ENCODE data around the gene CPXM1.
"Not testable (repeated sequence)": the region's sequence is repeated elsewhere in the genome, so short reads cannot be mapped to it uniquely, and the experiment has no call there.

The CPXM1 gene

DNA sequence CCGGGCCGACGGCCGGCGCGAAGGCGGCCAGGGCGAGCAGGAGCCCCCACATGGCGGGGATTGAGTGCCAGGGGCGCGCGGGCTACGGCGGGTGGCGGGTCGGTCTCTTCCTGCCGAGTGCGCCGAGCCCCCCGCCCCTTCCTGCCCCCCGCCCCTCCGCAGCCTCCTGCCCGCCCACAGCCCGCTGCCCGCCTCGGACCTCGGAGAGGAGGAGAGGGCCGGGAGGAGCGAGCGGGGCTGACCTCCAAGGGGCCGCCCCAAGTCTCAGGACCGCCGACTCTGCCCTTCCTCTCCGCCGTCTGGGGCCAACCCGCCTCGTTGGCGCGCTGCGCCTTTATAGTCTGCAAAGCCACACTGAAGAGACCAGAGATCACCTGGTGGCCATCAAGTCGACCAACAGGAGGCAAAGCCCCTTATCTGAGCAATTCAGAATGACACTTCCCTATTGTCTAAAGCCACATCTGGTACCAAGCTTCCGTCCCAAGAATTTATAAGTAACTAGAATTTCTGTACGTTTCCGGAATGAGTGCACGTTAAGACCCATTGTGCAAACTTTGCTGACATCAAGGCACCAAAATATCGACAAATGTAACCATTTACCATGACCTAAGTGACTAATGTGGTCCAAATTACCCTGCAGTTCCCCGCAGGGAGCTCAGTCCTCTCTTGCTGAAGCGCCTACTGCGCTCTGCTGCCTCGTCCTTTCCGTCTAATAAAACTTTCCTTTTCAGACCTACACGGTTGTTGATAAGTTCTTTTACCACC, at the start of gene CPXM1:
Gene CPXM1, minus strand, starts transcription at position 107 of the 765 bp plus-strand sequence. Its CDS starts 55 bp downstream, at position 52.
- DNase-seq: peak; percentile 82

DNA sequence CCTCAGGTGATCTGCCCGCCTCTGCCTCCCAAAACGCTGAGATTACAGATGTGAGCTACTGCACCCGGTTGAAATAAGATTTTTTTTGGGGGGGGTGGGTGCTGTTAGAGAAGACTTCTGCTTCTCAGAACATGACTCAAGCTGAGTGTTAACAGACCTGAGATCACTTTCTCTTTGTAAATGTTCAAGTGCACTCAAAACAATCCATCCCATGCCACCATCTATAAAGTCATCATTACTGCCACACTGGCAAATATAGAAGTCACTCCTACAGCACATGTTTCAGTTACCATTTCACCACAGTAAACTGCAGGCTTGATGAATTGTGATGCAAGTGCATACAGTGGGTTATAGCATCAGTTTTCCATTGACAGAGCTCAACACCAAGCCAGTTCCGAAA, 49.1 kb upstream of the CPXM1 start:
- no peak for DNase-seq

DNA sequence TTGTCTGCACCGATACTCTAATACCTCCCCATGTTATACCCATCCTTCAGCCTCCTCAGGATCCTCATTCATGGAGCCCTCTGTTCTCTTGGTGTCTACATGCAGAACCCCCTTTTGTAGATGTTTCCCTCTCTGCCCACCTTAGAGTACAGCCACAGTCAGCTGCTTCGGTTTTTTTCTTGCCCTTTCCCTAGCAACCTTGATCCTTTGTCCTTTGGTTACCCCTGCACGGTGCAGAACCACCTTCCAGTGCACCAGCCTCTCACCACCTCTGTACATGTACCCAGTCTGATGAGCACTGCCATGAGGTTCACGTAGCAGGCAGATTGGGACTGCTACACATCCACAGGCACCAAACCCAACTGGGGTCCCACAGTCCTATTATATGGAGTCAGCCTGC, 47.4 kb upstream of the CPXM1 start:
- DNase-seq: no peak

DNA sequence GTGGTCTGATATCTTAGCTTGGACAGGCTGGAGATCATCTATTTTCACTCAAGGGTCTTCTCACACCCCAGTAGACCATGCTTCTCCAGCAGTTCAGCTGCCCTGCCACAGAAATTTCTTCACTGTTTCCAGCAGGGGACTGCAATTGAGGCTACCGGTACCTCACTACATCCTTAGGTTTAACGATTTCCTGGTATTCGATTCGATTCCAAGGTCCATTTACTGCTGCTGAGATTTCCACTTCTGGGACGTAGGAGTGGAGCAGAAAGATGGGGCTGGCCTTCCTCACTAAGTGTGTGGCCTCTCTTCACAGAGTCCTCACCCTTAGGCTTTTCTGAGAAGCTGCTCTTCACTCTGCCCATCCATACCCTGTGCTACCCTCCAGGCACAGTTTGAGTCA, 46.3 kb upstream of the CPXM1 start:
- DNase-seq: no peak

DNA sequence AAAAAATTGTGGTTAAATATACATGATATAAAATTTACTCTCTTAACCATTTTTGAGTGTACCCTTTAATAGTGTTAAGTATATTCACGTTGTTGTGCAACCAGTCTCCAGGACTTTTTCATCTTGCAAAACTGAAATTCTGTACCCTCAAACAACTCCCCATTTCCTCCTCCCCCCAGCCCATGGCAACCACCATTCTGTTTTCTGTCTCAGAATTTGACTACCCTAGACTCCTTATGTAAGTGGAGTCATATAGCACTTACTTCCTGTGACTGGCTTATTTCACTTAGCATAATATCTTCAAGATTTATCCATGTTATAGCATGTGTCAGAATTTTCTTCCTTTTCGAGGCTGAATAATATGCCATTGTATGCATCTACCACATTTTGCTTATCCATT, 45.2 kb upstream of the CPXM1 start:
- DNase-seq: no peak

DNA sequence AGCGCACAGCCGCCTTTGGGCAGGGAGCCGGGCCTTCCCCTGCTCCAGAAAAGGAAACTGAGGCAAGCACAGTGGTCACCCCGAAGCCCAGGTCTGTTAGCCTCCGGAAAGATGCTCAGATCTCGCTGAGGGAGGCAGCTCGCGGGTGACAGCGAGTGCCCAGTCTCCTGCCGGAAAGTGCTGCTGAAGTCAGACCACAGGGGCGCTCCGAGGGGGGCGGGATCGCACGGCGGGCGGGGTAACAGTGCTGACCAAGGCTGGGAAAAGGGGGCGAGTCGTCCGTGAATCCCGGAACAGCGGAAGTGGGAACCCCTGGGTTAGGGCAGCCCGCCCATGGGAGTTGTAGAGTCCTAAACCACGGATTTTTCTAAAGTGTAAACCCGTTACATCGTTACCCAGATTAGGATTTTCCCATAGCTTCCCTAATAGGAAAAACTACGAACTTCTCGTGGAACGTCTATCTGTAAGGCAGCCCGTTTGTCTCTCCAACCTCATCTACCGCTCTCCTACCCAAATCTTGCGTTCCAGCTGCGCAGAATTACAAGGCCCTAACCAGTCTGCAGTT, 40.6 kb upstream of the CPXM1 start:
- peak; percentile 87 for DNase-seq

DNA sequence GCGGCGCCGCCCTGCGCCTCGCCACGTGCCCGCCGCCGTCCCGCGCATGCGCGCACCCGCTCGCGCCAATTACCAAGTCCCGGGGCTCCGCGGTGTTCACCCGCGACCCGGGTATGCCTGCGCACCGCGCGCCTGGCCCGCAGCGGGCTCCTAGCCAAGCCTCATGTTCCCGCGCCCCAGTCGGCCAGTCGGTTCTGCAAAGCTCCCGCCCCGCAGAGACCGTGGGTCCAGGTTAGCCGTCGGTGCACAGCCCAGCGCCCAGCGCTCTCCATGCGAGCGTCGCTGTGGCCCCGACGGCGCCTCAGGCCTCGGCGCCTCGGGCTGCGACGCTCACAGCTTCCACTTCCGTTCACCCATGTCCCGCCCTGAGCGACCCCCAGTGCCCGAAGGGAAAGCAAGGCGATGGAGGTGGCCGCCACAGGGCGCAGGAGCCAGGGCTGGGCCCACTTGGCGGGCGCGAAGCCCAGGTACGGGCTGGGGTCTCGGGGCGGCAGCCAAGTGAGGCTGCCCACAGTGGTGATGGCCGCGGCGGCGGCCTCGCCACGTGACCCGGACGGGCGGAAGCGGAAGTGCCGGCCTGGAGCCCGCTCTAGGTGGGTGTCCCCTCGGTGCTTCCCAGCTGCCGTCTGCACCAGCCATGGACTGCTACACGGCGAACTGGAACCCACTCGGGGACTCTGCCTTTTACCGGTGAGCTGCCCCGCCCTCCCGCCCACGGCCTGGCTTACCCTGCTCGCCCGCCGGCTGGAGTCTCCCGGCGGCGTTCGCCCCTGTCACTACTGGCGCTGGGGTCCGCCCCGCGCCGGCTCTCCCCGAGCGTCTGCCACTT, 39.9 kb upstream of the CPXM1 start, which contains the start of the genes PCED1A and VPS16:
Gene PCED1A, minus strand, starts transcription at position 518 of the 829 bp plus-strand sequence. CDS start 743 bp downstream, outside the sequence.
Gene VPS16, plus strand, starts transcription at position 608 of the 829 bp plus-strand sequence. Its CDS starts 30 bp downstream, at position 638.
- DNase-seq: peak; percentile 94

DNA sequence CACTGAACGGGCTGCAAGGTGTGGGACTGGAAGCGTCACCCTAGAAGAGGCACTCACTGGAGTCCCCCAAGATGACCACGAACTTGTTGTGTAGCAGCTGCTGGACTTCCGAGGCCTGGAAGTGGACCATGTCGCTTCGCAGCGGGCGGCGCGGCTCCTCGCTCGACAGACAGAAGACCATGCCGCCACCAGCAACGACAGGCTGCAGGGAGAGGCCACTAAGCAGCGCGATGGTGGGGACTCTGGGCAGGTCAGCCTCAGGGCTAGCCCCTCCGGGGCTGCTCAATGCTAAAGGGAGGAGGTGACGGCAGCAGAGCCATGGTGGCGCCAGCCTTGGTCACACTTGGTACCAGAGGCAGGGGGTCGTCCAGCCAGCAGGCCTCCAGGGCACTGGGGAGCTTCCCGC, 39.3 kb upstream of the CPXM1 start:
- no peak for DNase-seq

DNA sequence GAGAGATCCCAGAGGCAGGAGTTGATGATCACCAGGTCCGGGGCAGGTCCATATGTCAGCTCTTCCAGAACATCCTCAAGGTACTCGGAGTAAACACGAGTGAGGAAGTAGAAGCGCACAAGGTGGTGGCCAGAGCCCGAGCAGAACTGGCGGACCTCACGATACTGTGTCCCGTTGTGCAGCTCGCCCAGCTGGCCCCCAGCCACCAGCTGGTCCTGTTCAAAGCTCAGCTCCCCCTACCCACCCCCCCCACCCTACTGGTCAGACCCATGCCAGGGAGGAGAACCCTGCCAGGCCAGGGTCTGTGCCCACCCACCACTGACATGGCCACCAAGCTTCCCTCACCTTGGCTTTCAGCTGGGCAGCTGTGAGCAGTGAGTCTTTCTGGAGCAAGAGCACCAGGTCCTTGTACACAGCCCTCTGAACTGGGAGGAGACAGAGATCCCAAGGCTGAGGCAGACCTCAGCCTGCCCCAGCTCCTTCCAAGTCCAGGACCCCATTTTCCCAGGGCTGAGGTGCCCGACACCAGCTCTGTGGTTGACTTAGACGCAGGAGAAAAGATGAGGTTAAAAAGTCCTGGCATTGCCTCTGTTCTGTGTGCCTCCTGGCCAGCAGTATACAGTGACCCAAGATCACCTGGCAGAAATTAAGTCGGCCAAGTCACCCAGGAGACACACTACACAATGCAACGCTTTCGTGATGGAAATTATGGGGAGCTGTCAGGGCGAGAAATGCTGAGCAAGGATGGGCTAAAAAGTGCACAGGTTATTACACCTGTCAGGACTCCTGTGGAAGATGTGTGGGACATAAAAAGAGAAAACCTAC, 38.6 kb upstream of the CPXM1 start:
- no peak for DNase-seq

DNA sequence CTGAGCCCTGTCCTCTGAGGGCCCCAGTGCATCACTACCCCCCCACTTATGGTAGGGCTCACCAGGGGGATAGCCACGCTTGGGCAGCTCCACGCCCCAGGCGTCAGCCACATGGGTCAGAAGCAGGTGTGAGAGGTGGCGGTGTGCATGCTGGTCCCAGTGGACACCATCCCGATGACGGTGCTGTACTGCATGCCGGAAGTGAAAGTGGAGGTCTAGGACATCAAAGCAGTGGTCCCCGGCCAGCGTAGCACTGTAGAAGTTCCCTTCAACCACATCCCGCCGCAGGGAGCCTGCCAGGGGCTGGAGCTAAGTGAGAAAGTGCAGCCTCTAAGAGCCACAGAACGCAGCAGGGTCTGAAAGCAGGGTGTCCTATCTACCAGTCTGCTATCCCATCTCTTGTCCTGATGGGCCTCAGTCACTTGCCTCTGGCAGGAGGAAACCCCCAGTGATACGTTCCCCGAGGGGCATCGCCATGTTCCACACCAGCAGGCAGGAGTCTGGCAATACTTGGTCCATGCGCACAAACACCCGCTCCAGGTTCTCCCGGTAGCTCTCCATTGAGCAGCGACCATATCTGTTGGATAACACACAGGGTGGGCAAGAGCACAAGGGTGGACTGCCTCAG, 37.9 kb upstream of the CPXM1 start:
- DNase-seq: no peak

DNA sequence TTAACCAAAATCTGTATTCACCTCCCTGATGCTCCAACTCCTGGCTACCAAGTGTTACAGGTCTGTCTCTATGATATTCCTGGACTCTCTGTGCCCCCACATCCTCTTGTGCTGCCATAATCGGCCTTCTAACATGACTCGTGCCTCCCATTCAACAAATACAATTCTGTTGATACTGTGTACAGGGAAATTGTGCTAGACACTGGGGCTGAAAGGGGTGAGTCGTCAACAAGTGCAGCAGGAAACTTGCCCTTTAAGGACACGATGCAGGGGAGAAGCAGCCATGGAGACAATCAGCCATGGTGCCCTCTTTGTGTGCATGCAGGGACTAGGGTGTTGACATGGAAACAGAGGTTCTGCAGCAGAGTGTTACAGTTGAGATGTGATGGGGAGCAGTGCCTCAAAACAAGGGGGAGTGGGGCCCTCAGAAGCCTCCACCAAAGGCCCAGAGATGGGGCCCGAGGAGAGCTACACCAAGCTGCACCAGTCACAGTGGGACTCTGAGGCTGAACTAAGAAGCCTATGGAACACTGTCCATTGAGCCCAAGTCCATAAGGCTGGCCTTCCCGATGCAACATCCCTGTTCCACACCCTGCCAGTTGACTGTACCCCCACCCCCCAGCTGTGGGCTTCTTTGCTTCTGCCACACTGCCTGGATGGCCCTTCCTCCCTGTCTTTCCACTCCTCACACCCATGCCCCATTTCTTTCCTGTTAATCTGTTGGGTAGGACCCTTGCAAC, 37.0 kb upstream of the CPXM1 start:
- DNase-seq: no peak

DNA sequence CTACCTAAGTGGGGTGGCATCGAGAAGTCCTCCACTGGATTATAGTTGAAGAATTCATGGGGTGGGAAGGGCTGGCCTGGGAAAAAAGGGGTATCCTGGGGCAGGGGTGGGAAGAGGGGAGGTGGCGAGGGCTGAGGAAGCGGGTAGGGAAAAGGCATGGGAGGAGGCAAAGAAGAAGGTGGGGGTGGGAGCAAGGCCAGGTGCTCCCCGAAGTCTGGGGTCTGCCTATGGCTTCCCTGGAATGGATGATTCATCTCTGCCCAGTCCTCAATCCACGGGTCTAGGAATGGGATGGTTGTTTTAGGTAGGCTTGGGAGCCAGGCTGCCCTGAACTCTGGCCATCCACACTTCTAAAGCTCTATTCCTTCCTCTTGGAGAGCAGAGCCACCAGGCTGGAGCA, 35.6 kb upstream of the CPXM1 start:
- DNase-seq: no peak

DNA sequence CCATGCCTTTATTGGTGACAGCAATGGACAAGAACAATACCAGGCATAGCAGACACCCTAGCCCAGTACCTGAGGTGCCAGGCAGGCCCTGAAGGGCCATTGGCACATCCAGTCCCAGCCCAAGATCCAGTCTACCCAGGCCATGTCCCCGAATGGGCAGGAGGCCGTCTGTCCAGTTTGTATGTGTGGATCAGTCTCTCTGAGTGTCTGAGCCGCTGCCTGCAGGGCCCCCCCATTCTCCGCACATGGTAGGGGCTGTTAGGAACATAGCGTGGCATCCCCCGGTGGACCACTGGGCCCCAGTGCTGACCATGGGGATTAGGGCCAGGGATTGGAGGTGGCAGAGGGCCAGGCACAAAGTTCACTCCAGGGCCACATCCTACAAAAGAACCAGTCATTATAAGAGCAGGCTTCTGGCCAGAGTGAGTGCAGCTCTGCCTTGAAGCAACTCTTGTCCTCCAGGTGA, 34.9 kb upstream of the CPXM1 start:
- no peak for DNase-seq

DNA sequence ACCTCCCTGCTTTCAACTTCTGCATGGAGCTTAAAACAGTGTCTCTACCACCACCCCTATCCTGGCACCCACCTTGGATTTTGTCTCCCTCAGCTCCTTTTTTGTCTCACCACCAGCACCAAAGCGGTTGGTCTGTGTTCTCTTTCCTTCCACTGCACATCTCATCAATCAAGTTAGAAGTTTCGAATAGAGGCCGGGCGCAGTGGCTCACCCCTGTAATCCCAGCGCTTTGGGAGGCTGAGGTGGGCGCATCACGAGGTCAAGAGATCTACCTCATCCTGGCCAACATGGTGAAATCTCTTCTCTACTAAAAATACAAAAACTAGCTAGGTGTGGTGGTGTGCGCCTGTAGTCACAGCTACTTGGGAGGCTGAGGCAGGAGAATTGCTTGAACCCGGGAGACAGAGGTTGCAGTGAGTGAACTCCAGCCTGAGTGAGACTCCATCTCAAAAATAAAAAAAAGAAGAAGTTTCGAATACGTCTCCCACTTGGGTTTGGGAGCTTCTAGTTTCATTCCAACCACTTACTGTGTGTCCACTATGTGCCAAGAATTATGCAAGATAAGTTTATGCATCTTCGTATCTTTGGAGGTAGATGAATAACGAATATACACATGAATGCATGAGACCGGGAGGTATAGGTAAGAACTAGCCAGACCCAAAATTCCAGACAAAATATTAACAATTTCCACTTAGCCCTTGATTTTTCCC, 34.1 kb upstream of the CPXM1 start:
- no peak for DNase-seq

DNA sequence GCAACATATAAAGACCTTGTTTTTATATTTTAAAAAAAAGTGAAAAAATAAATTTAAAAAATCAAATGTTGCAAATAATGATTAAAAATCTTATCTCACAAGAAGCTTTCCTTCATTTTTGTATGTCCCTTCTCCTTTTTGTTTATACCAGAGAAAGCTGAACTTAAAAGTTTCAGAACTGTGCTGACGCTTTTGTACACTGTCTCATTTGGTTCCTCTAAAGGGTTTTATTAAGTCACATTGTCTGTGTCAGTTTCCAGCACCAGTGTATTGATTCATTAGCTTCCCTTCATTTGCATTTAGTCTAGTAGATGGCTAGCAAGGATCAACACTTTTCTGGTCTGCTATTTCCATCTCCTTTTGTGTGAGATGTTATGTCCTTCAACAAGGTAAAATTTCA, 33.3 kb upstream of the CPXM1 start:
- no peak for DNase-seq

DNA sequence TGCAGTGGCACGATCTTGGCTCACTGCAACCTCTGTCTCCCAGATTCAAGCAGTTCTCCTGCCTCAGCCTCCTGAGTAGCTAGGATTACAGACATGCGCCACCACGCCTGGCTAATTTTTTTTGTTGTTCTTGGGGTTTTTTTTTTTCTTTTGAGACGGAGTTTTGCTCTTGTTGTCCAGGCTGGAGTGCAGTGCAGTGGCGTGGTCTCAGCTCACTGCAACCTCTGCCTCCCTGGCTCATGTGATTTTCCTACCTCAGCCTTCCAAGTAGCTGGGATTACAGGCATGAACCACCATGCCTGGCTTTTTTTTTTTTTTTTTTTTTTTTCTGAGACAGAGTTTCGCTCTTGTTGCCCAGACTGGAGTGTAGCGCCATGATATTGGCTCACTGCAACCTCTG, 30.8 kb upstream of the CPXM1 start:
- not testable (repeated sequence) for DNase-seq

DNA sequence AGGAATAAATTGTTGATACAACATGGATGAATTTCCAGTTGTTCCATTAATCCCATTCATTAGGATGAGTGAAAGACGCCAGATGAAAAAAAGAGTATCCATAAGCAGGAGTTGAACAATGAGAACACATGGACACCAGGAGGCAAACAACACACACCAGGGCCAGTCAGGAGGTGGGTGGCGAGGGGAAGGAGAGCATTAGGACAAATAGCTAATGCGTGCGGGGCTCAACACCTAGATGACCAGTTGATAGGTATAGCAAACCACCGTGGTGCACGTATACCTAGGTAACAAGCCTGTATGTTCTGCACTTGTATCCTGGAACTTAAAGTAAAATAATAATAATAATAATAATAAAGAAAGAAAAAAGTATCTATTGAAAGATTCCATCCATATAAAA, 28.9 kb upstream of the CPXM1 start:
- DNase-seq: no peak

DNA sequence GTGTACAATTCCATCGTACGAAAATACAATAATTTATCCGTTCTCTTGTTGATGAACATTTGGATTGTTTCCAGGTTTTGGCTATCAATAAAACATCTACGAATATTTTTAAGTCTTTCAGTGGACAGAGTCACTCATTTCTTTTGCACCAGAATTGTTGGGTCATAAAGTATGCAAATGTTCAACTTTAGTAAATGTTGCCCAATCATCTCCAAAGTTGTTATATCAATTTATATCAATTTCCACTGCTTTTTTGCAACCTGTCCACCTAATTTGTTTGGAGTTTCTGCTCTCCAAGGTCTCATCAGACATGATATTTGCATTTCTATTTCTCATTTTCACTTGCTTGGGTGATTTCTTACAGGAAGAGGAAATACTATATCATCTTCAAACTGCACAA, 26.2 kb upstream of the CPXM1 start:
- DNase-seq: no peak

DNA sequence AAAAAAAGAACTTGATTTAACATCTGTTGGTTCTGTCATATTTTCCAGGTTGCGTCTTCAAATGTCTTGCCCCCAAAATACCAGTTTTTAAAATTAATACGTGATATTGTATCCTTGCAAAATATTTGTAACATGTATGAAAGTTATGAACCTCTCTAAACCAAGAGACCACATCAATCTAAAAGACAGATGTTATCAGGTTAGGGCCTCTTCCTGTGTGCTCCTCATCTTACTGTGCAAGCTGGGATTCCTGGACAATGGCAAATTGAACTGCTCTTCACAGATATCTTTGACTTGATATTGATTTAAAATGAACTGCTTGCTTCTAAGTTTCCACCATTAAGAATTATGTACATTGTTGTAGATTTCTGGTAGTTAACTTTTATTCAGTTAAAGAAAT, 25.3 kb upstream of the CPXM1 start:
- no peak for DNase-seq

DNA sequence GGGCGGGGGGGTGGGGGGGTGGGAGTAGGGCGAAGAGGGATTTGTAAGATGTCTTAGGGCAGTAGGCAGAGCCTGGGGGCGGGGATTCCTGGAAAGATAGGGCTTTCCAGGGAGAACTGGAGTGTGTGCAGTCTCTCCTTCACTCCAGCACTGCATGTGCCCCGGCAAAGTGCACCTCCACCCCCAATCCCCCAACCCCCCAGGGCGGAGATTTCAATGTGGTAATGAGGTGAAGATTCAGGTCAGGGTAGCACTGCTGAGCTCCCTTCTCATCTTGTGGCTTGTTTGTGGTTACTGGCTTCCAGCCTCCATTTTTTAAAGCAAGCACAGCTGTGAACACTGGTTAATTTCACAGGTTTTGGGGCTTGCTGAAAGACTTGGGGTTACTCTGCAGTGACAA, 21.6 kb upstream of the CPXM1 start:
- no peak for DNase-seq
